ENCODE data around the gene ACCSL. TPM values are rescaled to one million over a fixed set of nuclear protein-coding genes. Genes with fewer than 3 reads are reported as not detected.

Gene ACCSL
- total RNA-seq, 4 donors from 2014 or later, result not detected

DNA sequence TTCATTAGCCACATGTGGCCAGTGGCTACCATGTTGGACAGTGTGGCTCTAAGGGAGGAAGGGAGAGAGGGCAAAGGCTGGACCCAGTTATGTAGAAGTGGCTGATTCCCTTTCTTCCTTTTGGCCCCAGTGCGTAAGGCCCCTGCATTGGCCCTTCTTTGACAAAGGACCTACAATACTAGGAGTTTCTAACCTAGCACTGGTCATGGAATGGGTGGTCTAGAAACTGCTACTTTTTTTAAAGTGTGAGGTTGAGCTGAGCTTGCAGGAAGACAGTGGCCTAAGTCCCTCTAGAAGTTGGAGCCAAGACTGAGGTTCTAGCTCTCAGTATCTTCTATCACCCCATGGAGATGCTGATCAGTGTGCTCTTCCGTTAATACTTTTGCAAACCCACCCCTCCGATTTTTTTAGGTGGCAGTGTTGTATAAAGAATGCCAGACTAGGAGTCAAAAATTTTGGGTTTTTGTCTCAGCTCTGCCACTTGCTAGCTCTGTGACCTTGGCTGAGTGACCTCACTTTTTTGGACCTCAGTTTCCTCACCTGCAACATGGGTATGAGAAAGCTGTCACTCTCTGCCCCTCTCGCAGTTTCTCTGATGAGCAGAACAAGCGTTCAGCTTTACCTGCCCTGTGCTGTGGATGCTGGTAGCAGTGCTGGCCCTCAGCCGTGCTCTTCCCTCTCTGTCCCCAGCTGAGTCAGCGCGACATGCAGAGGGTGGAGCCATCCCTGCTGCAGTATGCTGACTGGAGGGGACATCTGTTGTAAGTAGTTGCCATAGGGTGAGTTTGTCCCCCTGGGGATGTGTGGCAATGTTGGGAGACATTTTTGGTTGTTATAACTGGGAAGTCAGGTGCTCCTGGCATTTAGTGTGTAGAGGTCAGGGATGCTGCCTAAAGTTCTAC is 25.2 kb downstream of the ACCSL start:
- no peak overlapping the region for H3K27ac ChIP-seq

GRCh38 chr11:44078794-44079193 is 31.0 kb downstream of the ACCSL start:
- H3K9me3 ChIP-seq, result no peaks in the 10 kb centered on the region
- no peaks in the 10 kb centered on the region for H3K27me3 ChIP-seq
- H3K4me3 ChIP-seq, result no peak overlapping the region
- H3K36me3 ChIP-seq, result no peaks in the 10 kb centered on the region
- DNase-seq, result no peak
- no peak overlapping the region for H3K27ac ChIP-seq
- H3K4me1 ChIP-seq, result no peaks in the 10 kb centered on the region
- intact Hi-C loops (cut with DNase I; ENCODE audit: low total_unique reads), result no loop called here
- WGBS, 2 donors (ENCODE audit: low coverage in 1 of 2), result 80 to 85% methylated on average over 1 to 5 of the region's 5 CpGs
- in situ Hi-C loops (cut with MboI; ENCODE audit: low pct_ligation_motif_present in 1 of 4, low pct_unique_long_range_greater_than_20kb in 1 of 4, low sequenced_read_pairs in 3 of 4), result loop anchor here in 1 of 4 donors (25.0 kb wide), 1 partner anchor 459 kb away; no protein-coding TSS in a partner anchor
- TF ChIP-seq CTCF (IDR thresholded peaks at IDR 0.05) (no peak), POLR2A (IDR thresholded peaks at IDR 0.05) (no peak), EP300 (IDR thresholded peaks at IDR 0.05; ENCODE audit: low read depth) (no peak), POLR2AphosphoS5 (IDR thresholded peaks at IDR 0.05) (no peak)

More for the DNA sequence above, 25.2 kb downstream of the ACCSL start:
- H3K9me3 ChIP-seq, result no peaks in the 10 kb centered on the region
- TF ChIP-seq POLR2AphosphoS5 (IDR thresholded peaks at IDR 0.05) (no peak), CTCF (IDR thresholded peaks at IDR 0.05) (no peak), EP300 (IDR thresholded peaks at IDR 0.05; ENCODE audit: low read depth) (no peak), POLR2A (IDR thresholded peaks at IDR 0.05) (no peak)
- no peaks in the 10 kb centered on the region for H3K4me1 ChIP-seq
- H3K27me3 ChIP-seq, result no peaks in the 10 kb centered on the region
- no peaks in the 10 kb centered on the region for H3K36me3 ChIP-seq
- 96% methylated on average over 8 of the region's 8 CpGs; no CpG with 5 or more reads in 1 of the 2 donors for WGBS, 2 donors (ENCODE audit: low coverage in 1 of 2)
- in situ Hi-C loops (cut with MboI; ENCODE audit: low pct_ligation_motif_present in 1 of 4, low pct_unique_long_range_greater_than_20kb in 1 of 4, low sequenced_read_pairs in 3 of 4) (no loop called here), intact Hi-C loops (cut with DNase I; ENCODE audit: low total_unique reads) (no loop called here)
- no peak for DNase-seq
- no peak overlapping the region for H3K4me3 ChIP-seq

- Histone ChIP-seq H3K27me3 (no peaks in the 10 kb centered on the region), H3K36me3 (no peaks in the 10 kb centered on the region), H3K4me3 (no peak overlapping the region), H3K9me3 (no peaks in the 10 kb centered on the region), H3K27ac (no peak overlapping the region), H3K4me1 (no peaks in the 10 kb centered on the region)
- 85% methylated on average over 6 of the region's 6 CpGs; no CpG with 5 or more reads in 1 of the 2 donors for WGBS, 2 donors (ENCODE audit: low coverage in 1 of 2)
- TF ChIP-seq POLR2A (IDR thresholded peaks at IDR 0.05) (no peak), CTCF (IDR thresholded peaks at IDR 0.05) (no peak), EP300 (IDR thresholded peaks at IDR 0.05; ENCODE audit: low read depth) (no peak), POLR2AphosphoS5 (IDR thresholded peaks at IDR 0.05) (no peak)
- in situ Hi-C loops (cut with MboI; ENCODE audit: low pct_ligation_motif_present in 1 of 4, low pct_unique_long_range_greater_than_20kb in 1 of 4, low sequenced_read_pairs in 3 of 4) (loop anchor here in 1 of 4 donors (25.0 kb wide), 1 partner anchor 458 kb away; no protein-coding TSS in a partner anchor), intact Hi-C loops (cut with DNase I; ENCODE audit: low total_unique reads) (no loop called here)
- no peak for DNase-seq
Observed at GRCh38 chr11:44079376-44079775, 31.6 kb downstream of the ACCSL start.

DNA sequence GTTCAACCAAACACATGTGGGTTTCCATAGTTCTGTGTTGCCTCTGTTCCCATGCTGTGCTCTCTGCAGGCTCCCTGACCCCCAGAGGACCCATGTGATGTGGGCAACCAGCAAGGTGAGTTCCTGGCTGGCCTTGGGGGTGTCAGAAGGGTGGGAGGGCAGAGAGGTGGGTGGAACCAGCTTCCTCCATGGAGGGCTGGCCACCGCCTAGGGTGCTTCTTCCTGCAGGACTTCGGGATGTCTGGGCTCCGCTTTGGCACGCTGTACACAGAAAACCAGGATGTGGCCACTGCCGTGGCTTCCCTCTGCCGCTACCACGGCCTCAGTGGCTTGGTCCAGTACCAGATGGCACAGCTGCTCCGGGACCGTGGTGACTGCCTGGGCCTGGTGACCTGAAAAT is 33.2 kb downstream of the ACCSL start:
- no peaks in the 10 kb centered on the region for H3K27me3 ChIP-seq
- in situ Hi-C loops (cut with MboI; ENCODE audit: low pct_ligation_motif_present in 1 of 4, low pct_unique_long_range_greater_than_20kb in 1 of 4, low sequenced_read_pairs in 3 of 4), result loop anchor here in 1 of 4 donors (25.0 kb wide), 1 partner anchor 456 kb away; no protein-coding TSS in a partner anchor
- H3K36me3 ChIP-seq, result no peaks in the 10 kb centered on the region
- TF ChIP-seq EP300 (IDR thresholded peaks at IDR 0.05; ENCODE audit: low read depth), result no peak
- no peak for TF ChIP-seq POLR2AphosphoS5 (IDR thresholded peaks at IDR 0.05)
- TF ChIP-seq CTCF (IDR thresholded peaks at IDR 0.05), result no peak
- no peak for TF ChIP-seq POLR2A (IDR thresholded peaks at IDR 0.05)
- H3K4me3 ChIP-seq, result no peak overlapping the region
- H3K4me1 ChIP-seq, result no peaks in the 10 kb centered on the region
- intact Hi-C loops (cut with DNase I; ENCODE audit: low total_unique reads), result no loop called here
- 91% methylated on average over 9 of the region's 9 CpGs; no CpG with 5 or more reads in 1 of the 2 donors for WGBS, 2 donors (ENCODE audit: low coverage in 1 of 2)
- no peak overlapping the region for H3K27ac ChIP-seq
- DNase-seq, result no peak
- H3K9me3 ChIP-seq, result no peaks in the 10 kb centered on the region
